ENCODE results near the gene FLYWCH2.

FLYWCH2 gene

DNA sequence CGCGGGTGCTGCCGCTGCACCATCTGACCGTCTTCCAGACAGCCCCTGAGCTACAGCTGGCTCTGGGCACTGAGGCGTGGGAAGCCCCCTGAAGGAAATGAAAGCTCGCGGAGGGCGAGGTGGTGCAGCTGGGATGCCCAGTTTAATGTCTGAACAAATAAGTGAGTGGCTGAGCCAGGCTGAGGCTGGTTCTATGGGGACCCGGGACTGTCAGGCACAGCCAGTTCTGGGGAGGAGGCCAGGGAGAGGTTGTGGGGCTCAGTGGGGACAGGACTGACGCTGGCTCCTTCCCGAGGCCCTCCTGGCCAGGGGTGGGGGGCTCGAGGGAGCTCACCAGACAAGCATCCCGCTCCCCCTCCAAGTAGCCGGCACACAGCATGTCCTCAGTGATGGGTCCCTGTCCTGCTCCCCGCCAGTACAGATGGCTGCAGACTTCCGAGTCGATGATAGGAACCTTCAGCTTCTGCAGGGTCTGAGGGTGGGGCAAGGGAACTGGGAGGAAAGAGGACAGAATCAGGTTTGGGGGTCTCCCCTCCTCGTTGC is 29.4 kb upstream of the FLYWCH2 start:
- DNase-seq (ENCODE audit: low read depth), result no peak

DNA sequence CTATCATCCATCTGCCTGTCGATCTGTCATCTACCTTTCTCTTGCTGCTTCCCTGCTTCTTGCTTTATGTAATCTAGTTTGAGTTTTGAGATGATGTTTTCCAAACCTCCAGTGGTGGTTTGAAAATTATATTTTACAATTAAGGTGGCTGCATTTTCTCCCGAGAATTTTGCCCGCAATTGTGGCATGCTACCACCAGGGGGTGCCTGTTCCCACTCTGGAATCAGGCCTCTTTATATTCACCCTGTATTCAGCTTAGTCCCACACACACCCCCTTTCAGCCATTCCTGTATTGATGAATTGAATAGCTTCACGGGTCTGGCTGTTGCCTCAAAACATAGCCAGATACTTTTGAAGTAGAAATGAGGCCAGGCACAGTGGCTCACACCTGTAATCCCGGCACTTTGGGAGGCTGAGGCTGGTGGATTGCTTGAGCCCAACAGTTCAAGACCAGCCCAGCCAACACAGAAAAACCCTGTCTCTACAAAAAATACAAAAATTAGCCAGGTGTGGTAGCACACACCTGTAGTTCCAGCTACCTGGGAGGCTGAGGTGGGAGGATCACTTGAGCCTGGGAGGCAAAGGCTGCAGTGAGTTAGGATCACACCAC is 28.2 kb upstream of the FLYWCH2 start:
- no peak for DNase-seq (ENCODE audit: low read depth)

- no peak for DNase-seq (ENCODE audit: low read depth)
Measured at GRCh38 chr16:2855536-2855935, 27.5 kb upstream of the FLYWCH2 start.

DNA sequence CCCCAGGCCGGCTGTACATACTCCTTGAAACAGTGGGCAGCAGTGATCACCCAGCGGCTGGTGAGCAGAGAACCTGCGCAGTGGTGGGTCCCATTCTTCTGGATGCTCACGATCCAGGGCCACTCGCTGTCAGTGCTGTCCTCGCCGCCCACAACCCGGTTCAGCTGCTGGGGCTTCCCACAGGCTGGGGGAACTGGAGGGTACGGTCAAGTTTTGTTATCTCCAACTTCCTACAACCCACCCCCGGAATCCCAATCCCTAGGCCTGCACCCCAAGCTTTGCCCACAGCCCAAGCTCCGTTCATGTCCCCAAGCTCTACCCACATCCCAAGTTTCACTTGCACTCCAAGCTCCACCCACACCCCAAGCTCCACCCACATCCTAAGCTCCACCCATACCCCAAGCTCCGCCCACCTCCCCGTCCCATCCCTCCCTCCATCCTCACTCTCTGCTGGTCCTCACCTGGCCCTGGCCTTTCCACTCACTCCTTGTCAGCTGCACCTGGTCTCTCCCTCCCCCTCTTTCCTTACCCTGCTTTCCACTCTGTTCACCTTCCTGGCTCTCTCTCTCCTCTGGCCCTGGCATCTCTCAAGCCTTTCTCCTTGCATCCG is 26.8 kb upstream of the FLYWCH2 start:
- no peak for DNase-seq (ENCODE audit: low read depth)

DNA sequence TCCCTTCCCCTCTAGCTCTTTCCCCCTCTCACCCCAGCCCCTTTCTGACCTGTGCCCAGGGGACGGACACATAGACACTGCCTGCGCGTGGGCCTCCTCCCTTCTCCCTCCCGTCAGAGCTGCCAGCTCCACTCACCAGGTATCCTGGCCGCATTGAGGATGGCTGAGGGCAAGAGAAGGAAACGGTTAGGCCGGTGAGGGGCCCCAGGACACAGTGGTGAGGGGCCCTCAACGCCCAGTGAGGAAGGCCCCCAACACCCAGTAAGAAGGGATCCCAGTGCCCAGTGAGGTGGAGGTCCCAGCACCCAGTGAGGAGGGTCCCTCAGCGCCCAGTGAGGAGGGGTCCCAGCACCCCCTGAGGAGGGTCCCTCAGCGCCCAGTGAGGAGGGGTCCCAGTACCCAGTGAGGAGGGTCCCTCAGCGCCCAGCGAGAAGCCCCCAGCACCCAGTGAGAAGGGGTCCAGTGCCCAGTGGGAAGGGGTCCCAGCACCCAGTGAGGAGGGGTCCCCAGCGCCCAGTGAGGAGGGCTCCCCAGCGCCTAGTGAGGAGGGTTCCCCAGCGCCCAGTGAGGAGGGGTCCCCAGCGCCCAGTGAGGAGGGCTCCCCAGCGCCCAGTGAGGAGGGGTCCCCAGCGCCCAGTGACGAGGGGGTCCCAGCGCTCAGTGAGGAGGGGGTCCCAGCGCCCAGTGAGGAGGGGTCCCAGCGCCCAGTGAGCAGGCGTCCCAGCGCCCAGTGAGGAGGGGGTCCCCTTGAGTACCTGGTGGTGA is 26.1 kb upstream of the FLYWCH2 start:
- no peak for DNase-seq (ENCODE audit: low read depth)

DNA sequence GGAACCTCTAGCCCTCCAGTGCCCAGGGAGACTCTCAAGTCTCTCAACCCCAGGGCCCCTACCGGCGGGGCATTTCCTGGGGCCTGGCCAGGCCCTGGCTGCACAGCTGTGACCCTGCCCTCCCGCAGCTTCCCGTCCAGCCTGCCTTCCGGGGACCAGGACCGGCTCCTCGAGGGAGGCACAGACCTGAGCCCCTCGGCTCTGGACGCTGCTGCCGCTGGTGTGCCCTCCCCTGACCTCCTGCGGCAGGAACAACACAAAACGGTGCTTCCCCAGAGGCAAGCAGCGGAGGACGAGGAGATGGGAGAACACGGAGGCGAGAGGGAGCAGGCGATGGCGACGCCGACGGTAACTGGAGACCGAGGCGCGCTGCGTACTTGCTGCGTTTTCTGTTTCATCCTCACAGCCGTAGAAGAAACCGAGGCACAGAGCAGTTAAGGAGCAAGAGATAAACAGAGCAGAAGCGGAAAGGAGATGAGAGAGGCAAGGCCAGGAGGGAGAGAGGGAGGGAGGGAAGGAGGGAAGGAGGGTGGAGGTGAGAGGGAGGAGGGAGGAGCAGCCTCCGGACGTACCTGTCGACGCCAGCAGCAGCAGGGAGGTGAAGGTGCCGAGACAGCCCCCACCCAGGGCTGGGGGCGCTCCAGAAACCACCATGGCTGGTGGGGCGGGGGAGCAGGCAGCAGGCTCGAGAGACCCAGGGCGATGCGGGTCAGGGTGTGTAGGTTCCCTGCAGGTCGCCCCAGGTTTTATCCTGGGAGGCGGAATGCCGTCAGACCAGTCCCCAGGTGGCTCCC is 25.4 kb upstream of the FLYWCH2 start, which contains the start of gene PRSS22:
Gene PRSS22, minus strand, starts transcription at position 720 of the 794 bp plus-strand sequence. Its CDS starts 66 bp downstream, at position 654.
- no peak for DNase-seq (ENCODE audit: low read depth)

DNA sequence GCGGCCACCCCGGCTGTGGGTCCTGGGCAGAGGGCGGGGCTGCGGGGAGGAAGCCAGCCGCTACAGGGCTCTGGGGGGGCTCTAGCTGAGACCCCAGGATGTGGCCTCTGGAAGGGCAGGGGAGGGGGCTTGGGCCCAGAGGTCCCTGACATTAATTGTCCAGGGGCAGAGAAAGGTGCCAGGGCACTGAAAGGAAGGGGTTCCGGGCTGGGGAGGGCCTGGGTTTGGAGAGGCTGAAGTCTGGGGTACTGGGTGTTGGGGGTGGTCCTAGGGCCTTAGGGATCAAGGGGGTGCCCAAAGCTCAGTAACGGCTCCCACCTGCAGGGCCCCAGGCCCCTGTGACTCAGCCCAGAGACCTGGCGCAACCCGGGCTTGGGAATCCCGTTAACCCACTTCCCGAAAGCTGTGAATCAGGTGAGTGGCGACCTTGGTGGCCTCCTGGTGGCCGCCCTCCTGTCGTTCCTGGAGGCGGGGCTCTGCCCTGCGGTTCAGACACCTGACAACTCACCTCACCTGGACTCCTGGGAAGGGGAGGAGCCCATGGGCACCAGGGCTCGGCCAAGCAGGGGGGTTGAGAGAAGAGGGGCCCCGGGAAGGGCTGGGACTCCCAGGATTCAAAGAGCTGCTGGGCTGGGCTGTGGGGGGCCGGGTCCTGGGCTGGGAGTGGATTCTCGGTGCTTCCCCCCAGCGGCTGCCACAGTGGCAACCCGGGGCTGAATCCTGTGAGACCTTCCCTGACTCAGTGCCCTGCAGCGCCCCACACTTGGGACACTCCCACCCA is 24.6 kb upstream of the FLYWCH2 start:
- no peak for DNase-seq (ENCODE audit: low read depth)

DNA sequence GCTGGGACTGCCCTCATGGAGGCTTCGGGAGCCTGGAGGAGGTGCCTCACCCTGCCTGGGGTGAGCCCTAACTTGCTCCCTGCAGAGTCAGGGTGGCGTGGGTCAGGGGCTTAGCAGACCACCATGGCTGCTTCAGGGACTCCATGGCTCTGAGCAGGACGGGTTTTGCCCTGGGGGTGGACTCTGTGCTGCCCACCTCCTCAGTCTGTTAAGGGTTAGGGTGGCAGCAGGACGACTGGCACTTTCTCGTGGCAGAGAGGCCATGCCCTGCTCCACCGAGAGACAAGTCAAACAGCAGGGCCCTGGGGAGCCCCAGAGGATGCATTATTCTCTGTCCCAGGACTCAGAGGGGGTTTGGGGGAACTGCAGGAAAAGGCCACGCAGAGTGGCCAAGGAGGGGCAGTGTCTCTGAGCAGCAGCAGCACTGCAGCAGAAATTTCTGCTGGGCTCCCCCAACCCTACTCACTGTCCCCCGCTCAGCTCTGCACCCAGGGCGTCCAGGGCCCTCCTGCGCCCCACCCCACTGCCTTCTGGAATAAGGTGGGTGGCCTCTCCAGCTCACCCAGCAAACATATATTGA is 23.2 kb upstream of the FLYWCH2 start:
- no peak for DNase-seq (ENCODE audit: low read depth)

- no peak for DNase-seq (ENCODE audit: low read depth)
Measured at GRCh38 chr16:2860826-2861567, 22.0 kb upstream of the FLYWCH2 start.

DNA sequence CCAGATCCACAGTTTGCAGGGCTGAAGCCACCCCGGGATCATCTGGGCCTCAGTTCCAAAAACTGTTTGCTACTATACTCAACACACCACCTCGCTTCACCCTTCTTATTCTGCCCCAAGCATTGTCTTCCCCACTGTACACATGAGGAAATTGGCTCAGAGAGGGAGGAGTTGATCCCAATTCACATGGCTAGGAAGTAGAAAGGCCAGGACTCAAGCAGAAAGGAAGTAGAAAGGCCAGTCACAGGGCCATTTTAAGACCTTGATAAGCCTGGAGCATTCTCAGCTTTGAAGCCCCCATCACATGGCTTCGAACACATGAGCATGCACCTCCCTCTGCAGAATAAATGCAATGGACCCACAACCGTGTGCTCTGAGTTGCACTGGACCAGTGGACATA is 17.4 kb upstream of the FLYWCH2 start:
- DNase-seq (ENCODE audit: low read depth), result no peak

- no peak for DNase-seq (ENCODE audit: low read depth)
Measured at GRCh38 chr16:2866431-2866830, 16.6 kb upstream of the FLYWCH2 start.

DNA sequence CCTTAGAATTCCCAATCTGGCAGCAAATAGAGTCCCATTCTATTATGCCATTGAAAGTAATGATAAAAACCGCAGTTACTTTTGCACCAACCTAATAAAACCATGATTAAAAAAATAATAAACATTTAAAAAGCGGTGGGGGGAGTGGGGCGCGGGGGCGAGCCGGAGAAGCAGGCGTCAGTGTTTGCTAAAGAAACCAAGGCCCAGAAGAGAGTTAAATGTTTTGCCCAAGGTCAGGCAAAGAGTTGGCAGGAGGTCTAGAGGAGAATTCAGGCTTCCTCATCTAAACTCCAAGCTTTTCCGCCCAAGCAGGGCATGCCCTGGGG is 15.4 kb upstream of the FLYWCH2 start:
- no peak for DNase-seq (ENCODE audit: low read depth)

- DNase-seq (ENCODE audit: low read depth), result peak; percentile 96
Measured at GRCh38 chr16:2867987-2868789, 14.8 kb upstream of the FLYWCH2 start.

DNA sequence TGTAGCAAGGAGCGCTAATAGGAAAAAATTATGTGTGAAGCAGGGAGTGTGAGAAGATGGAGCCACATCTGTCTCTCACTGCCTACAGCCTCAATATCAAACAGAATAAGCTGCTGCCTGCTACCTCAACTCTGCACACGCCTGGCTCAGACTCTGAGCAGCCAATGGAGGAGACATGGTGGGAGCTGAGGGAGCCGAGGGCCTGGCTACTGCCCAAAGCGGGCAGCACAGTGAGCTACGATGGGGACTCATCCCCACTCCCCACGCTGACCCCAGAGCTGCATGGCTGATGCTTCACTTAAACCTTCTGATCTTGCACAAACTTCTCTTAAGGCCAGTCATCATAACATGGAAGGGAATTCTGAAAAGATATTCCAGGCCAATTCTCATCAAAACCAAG is 11.1 kb upstream of the FLYWCH2 start:
- no peak for DNase-seq (ENCODE audit: low read depth)

- DNase-seq (ENCODE audit: low read depth), result no peak
Measured at GRCh38 chr16:2874032-2874911, 8.7 kb upstream of the FLYWCH2 start.

GRCh38 chr16:2874912-2875362 is 8.1 kb upstream of the FLYWCH2 start:
- DNase-seq (ENCODE audit: low read depth), result peak; percentile 71

GRCh38 chr16:2879854-2880508 is 3.0 kb upstream of the FLYWCH2 start:
- no peak for DNase-seq (ENCODE audit: low read depth)

Data from activated T-cell treated with anti-CD3 and anti-CD28 coated beads for 48 hours (primary cell).